Uterus (tissue), 4 donors: Measurements from ENCODE around the gene KNSTRN. TPM values are rescaled to one million over a fixed set of nuclear protein-coding genes. Genes with fewer than 3 reads are reported as not detected.

ENCODE experiments used
- DNase-seq, 2 donors: peaks; one replicate each; pipeline ENCODE4 v3.0.0-alpha.2; 2019 to 2020
- H3K27ac ChIP-seq, 2 donors: fragments of 200-600 bp; sonication (generic); 1 replicate in 1 of 2; 2 replicates in 1 of 2; pipeline ENCODE4 v1.5.1; 2016 to 2018
- H3K27me3 ChIP-seq, 2 donors: fragments of 200-600 bp; sonication (generic); one replicate each; pipeline ENCODE4 v1.5.1; 2018 to 2019; ENCODE audit warnings: control low read depth in 1 of 2
- H3K36me3 ChIP-seq, 2 donors: fragments of 200-600 bp; sonication (generic); one replicate each; pipeline ENCODE4 v1.5.1; 2019; ENCODE audit warnings: control low read depth in 1 of 2
- H3K4me1 ChIP-seq, 2 donors: fragments of 200-600 bp; sonication (generic); one replicate each; pipeline ENCODE4 v1.5.1; 2018 to 2019; ENCODE audit warnings: control low read depth in 1 of 2
- H3K4me3 ChIP-seq, 2 donors: fragments of 200-600 bp; sonication (generic); 1 replicate in 1 of 2; 2 replicates in 1 of 2; pipeline ENCODE4 v1.5.1; 2018 to 2019; ENCODE audit warnings: mild to moderate bottlenecking in 1 of 2
- H3K9me3 ChIP-seq, 2 donors: fragments of 200-600 bp; sonication (generic); one replicate each; pipeline ENCODE4 v1.5.1; 2019; ENCODE audit warnings: control low read depth in 1 of 2
- CTCF ChIP-seq, 4 experiments: fragments of 200-600 bp in 2 of 4; fragments of 450-650 bp in 2 of 4; sonication (generic) in 2 of 4; IDR thresholded peaks; one replicate each; pipeline ENCODE4 v1.5.1; 2016 to 2019; ENCODE audit warnings: antibody characterized with exemption in 4 of 4, mild to moderate bottlenecking in 2 of 4, moderate library complexity in 1 of 4
- POLR2A ChIP-seq, 2 donors: fragments of 450-650 bp; IDR thresholded peaks; one replicate each; pipeline ENCODE4 v1.6.1; 2016; ENCODE audit warnings: antibody characterized with exemption in 2 of 2, mild to moderate bottlenecking in 1 of 2, moderate library complexity in 1 of 2
- intact Hi-C: fragments of 100-400 bp; cut with DNase I; formaldehyde crosslinking; loops from one replicate; pipeline ENCODE4 v1.15.1; 2023; ENCODE audit warnings: low total_unique reads
- total RNA-seq, 4 donors: library from RNA; depleted of rRNA in 3 of 4; stranded (reverse); fragments of >200 nt in 3 of 4; gene quantifications; one replicate each; pipeline versions ENCODE4 v1.1.0 to v1.2.4, GENCODE V29; 2014 to 2023
- donor health status: DM: yes; HTN: yes; CAD: no.

KNSTRN gene
- total RNA-seq, 4 donors from 2014 or later, result 2.1 to 23.5 (median 9.7) TPM

- DNase-seq, result no peak
- TF ChIP-seq CTCF (IDR thresholded peaks at IDR 0.05) (no peak), POLR2A (IDR thresholded peaks at IDR 0.05) (no peak)
- no peaks in the 10 kb centered on the region for H3K9me3 ChIP-seq
- H3K27ac ChIP-seq, result no peak overlapping the region
- no peaks in the 10 kb centered on the region for H3K4me1 ChIP-seq
- intact Hi-C loops, result no loop called here
- H3K36me3 ChIP-seq, result no peaks in the 10 kb centered on the region
- H3K27me3 ChIP-seq, result no peaks in the 10 kb centered on the region
- H3K4me3 ChIP-seq, result no peak overlapping the region
These were observed 61.3 kb downstream of the KNSTRN start for GRCh38 chr15:40443846-40444245.

Other genes with a start within 250 kb of the KNSTRN start
- gene BUB1B, start 221.7 kb upstream of the KNSTRN start, total RNA-seq, result 10 to 100 TPM in 1 of 4 donors, under 1 TPM in 1, not detected in 2; under 0.01 to 31.5 TPM
- 1 to 10 TPM in 3 of 4 donors, not detected in 1; 2.3 to 5.0 (median 3.3) TPM for gene PAK6, start 143.7 kb upstream of the KNSTRN start, total RNA-seq
- gene ANKRD63, start 99.7 kb upstream of the KNSTRN start, total RNA-seq, result under 1 TPM in 2 of 4 donors, not detected in 2; 0.28 to 0.52 TPM
- 10 to 100 TPM in 2 of 4 donors, 1 to 10 TPM in 2; 3.5 to 19.0 (median 9.3) TPM for gene PLCB2, start 74.8 kb upstream of the KNSTRN start, total RNA-seq
- 10 to 100 TPM in 2 of 4 donors, 1 to 10 TPM in 2; 3.2 to 68.1 (median 8.9) TPM for gene INAFM2, start 59.0 kb upstream of the KNSTRN start, total RNA-seq
- 10 to 100 TPM in 1 of 4 donors, 1 to 10 TPM in 3; 2.4 to 43.8 (median 6.6) TPM for gene CCDC9B, start 41.8 kb upstream of the KNSTRN start, total RNA-seq
- gene PHGR1, start 31.7 kb upstream of the KNSTRN start, total RNA-seq, result 1 to 10 TPM in 1 of 4 donors, not detected in 3; 1.8 TPM
- under 1 TPM in 2 of 4 donors, not detected in 2; 0.14 to 0.85 TPM for gene DISP2, start 24.5 kb upstream of the KNSTRN start, total RNA-seq
- 100 to 1,000 TPM in 1 of 4 donors, 10 to 100 TPM in 3; 66.5 to 203 (median 83.7) TPM for gene IVD, start 23.1 kb downstream of the KNSTRN start, total RNA-seq
- gene BAHD1, start 58.2 kb downstream of the KNSTRN start, total RNA-seq, result 10 to 100 TPM in 2 of 4 donors, 1 to 10 TPM in 2; 5.0 to 35.5 (median 10.5) TPM
- gene CHST14, start 88.3 kb downstream of the KNSTRN start, total RNA-seq, result 10 to 100 TPM in 3 of 4 donors, 1 to 10 TPM in 1; 6.8 to 26.1 (median 17.9) TPM
- gene CCDC32, start 182.3 kb downstream of the KNSTRN start, total RNA-seq, result 10 to 100 TPM; 18.2 to 39.3 (median 29.3) TPM
- 10 to 100 TPM in 1 of 4 donors, 1 to 10 TPM in 1, under 1 TPM in 2; 0.29 to 18.6 (median 5.0) TPM for gene RPUSD2, start 186.6 kb downstream of the KNSTRN start, total RNA-seq
- gene KNL1, start 211.5 kb downstream of the KNSTRN start, total RNA-seq, result 10 to 100 TPM in 1 of 4 donors, under 1 TPM in 2, not detected in 1; 0.26 to 33.5 (median 0.55) TPM